Testis (tissue), 3 donors: Measurements from ENCODE around the gene FRAT2. TPM values are rescaled to one million over a fixed set of nuclear protein-coding genes. Genes with fewer than 3 reads are reported as not detected.

Experiments
- DNase-seq: peaks from one replicate; pipeline ENCODE4 v3.0.0-alpha.2; 2019
- H3K27ac ChIP-seq, 2 donors: fragments of 200-600 bp; sonication (generic); one replicate each; pipeline ENCODE4 v1.5.1; 2019
- H3K27me3 ChIP-seq: fragments of 200-600 bp; sonication (generic); one replicate; pipeline ENCODE4 v1.5.1; 2019
- H3K36me3 ChIP-seq: fragments of 200-600 bp; sonication (generic); one replicate; pipeline ENCODE4 v1.5.1; 2017; ENCODE audit warnings: low read depth; ENCODE audit errors: missing control alignments
- H3K4me1 ChIP-seq: fragments of 200-600 bp; sonication (generic); one replicate; pipeline ENCODE4 v1.5.1; 2019
- H3K4me3 ChIP-seq, 2 donors: fragments of 200-600 bp; sonication (generic); one replicate each; pipeline ENCODE4 v1.5.1; 2017 to 2019
- H3K9me3 ChIP-seq: fragments of 200-600 bp; sonication (generic); one replicate; pipeline ENCODE4 v1.5.1; 2017
- POLR2A ChIP-seq: fragments of 450-650 bp; IDR thresholded peaks from one replicate; pipeline ENCODE4 v1.6.1; 2017; ENCODE audit warnings: antibody characterized with exemption, mild to moderate bottlenecking, moderate library complexity
- WGBS, 2 donors: methylation state at CpG; one replicate each; pipeline ENCODE4 v1.1.5; 2018; 5-methylcytosine and 5-hydroxymethylcytosine counted together
- intact Hi-C: fragments of 100-400 bp; cut with DNase I; formaldehyde crosslinking; loops from one replicate; pipeline ENCODE4 v1.15.1; 2023; ENCODE audit warnings: low total_unique reads
- polyA plus RNA-seq: library from polyadenylated mRNA; stranded (reverse); fragments of 350-450 nt; fragmentation: Illumina TruSeq; extraction: RNeasy Lipid Tissue Mini Kit (QIAGEN cat#74804); gene quantifications from one replicate; pipeline ENCODE4 v1.2.3, GENCODE V29; 2014; ENCODE audit warnings: low read depth, low replicate concordance; ENCODE audit not compliant: insufficient read depth
- total RNA-seq, 2 donors: library from RNA; depleted of rRNA; stranded (reverse); fragments of >200 nt; gene quantifications; one replicate each; pipeline ENCODE4 v1.2.3, GENCODE V29; 2016
- TF ChIP-seq, protein P1 (sequence below), 3 experiments: fragments of 450-650 bp in 2 of 3; fragments of 200-600 bp in 1 of 3; sonication (generic) in 1 of 3; IDR thresholded peaks; one replicate each; pipeline ENCODE4 v1.5.1; 2016 to 2019; ENCODE audit warnings: antibody characterized with exemption in 3 of 3, mild to moderate bottlenecking in 2 of 3, moderate library complexity in 1 of 3

Gene FRAT2
- total and polyA plus RNA-seq, 3 donors from 2014 or later = 18.8 to 37.0 (median 35.7) TPM

DNA sequence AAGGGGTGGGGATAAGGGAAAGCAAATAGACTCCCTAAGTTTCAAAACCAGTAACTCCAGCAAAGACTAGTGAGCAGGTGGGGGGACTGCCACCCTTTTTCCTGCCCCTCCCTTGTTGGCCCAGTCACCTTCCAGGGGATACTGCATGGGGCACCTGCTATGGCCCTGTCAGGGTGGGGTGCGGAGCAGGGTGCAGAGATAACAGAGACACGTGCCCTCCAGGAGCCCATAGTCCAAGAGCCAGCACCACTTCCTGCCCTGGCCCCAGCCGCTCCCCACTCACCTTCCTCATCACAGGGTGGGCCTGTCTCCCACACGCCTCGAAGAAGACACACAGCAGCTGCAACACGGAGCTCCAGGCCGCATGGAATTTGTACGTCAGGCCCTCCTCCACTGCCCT is 46.0 kb upstream of the FRAT2 start:
- WGBS, 2 donors = 73% methylated on average over 8 of the region's 8 CpGs; no CpG with 5 or more reads in 1 of the 2 donors
- Histone ChIP-seq H3K27me3 (no peaks in the 10 kb centered on the region), H3K27ac (no peak overlapping the region), H3K36me3 (no peaks in the 10 kb centered on the region), H3K4me1 (no peaks in the 10 kb centered on the region), H3K4me3 (no peak overlapping the region), H3K9me3 (no peaks in the 10 kb centered on the region)
- no peak for DNase-seq
- TF ChIP-seq, protein P1, sequence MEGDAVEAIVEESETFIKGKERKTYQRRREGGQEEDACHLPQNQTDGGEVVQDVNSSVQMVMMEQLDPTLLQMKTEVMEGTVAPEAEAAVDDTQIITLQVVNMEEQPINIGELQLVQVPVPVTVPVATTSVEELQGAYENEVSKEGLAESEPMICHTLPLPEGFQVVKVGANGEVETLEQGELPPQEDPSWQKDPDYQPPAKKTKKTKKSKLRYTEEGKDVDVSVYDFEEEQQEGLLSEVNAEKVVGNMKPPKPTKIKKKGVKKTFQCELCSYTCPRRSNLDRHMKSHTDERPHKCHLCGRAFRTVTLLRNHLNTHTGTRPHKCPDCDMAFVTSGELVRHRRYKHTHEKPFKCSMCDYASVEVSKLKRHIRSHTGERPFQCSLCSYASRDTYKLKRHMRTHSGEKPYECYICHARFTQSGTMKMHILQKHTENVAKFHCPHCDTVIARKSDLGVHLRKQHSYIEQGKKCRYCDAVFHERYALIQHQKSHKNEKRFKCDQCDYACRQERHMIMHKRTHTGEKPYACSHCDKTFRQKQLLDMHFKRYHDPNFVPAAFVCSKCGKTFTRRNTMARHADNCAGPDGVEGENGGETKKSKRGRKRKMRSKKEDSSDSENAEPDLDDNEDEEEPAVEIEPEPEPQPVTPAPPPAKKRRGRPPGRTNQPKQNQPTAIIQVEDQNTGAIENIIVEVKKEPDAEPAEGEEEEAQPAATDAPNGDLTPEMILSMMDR (IDR thresholded peaks at IDR 0.05) = no peak
- TF ChIP-seq POLR2A = no peak
- intact Hi-C loops = no loop called here

DNA sequence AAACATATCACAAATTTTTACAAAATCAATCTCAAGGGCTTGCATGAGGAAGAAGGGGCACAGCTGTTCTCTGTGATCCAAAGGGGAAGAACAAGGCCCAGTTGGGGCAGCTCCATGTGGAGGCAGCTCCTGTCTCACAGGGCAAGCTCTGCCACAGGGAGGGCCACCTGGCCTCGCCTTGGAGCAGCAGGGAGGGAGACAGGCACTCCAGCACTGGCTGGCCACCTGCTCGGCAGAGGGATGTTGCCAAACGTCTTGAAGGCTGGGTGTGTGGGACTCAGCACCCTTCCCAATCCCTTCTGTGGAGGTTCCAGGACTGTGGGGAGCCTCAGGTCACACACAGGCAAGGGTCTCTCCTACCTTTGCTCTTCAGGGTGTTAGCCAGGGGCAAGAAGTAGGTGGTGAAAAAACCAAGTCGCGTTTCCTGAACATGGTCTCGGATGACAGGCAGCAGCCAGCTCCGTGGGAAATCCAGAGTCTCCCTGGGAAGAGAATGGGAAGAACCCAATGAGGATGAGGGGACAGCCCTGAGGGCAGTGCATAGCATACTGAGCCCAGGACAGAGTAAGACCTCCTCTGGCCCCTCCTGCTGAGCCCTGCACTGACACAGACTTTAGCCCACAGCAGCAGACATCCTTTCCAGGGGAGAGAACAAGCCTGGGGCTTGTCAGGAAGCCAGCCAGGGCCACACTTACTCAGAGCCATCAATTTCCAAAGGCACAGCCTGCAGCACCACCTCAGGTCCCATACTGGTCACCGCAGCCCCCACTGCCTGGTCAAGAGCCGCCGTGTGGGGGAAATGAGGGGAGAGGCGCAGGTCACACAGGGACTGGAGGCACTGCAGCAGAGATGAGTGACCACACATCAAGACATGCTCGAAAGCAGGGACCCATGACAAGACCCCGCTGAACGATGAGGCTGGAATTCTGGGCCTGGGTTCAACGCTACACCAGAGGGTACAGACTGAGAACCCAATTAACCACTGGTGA is 44.7 kb upstream of the FRAT2 start:
- 88 to 90% methylated on average over 15 of the region's 15 CpGs for WGBS, 2 donors
- H3K36me3 ChIP-seq = no peaks in the 10 kb centered on the region

DNA sequence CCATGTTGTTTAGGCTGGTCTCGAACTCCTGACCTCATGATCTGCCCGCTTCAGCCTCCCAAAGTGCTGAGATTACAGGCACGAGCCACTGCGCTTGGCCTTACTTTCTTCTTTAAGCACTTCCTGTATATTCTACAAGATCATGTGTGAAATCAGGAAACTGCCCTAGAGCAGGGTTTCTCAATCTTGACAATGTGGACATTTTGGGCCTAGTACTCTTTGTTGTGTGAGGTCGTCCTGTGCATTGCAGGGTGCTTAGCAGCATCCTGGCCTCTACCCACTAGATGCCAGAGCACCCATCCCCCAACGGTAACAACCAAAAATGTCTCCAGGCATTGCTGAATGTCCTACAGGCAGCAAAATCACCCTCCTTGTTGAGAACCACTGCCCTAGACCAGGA is 41.9 kb upstream of the FRAT2 start:
- H3K27ac ChIP-seq = no peak overlapping the region
- H3K4me1 ChIP-seq = no peaks in the 10 kb centered on the region
- intact Hi-C loops = no loop called here
- no peak overlapping the region for H3K4me3 ChIP-seq
- DNase-seq = no peak
- H3K36me3 ChIP-seq = no peaks in the 10 kb centered on the region
- WGBS, 2 donors = 83 to 84% methylated on average over 6 of the region's 6 CpGs
- TF ChIP-seq POLR2A = no peak
- TF ChIP-seq, protein P1 (IDR thresholded peaks at IDR 0.05) = no peak
- no peaks in the 10 kb centered on the region for H3K9me3 ChIP-seq
- no peaks in the 10 kb centered on the region for H3K27me3 ChIP-seq

More for the DNA sequence above, 44.7 kb upstream of the FRAT2 start:
- Histone ChIP-seq H3K9me3 (no peaks in the 10 kb centered on the region), H3K4me1 (no peaks in the 10 kb centered on the region), H3K27me3 (no peaks in the 10 kb centered on the region), H3K4me3 (no peak overlapping the region), H3K27ac (no peak overlapping the region)
- TF ChIP-seq, protein P1 (IDR thresholded peaks at IDR 0.05) = no peak
- no peak for TF ChIP-seq POLR2A
- intact Hi-C loops = no loop called here
- no peak for DNase-seq

DNA sequence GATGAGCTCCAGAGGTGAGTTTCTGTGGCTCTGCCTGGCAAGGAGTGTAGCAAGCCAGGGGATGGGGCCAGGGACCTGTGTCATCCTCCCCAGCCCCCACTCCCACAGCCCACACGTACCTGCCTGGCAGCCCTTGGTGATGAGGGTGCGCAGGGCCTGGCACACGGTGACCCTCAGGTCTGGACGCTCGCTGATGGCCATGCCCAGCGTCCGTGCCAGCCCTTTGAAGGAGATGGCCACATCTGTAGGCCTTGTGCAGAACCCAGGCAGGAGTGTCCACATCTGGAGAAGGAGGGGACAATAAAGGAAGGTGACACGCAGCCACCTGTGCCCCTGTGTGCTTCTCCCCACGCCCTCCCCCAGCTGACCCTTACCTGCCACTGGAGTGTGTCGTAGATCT is 38.9 kb upstream of the FRAT2 start:
- H3K36me3 ChIP-seq = no peaks in the 10 kb centered on the region
- no peak for TF ChIP-seq POLR2A
- H3K4me1 ChIP-seq = no peaks in the 10 kb centered on the region
- H3K27ac ChIP-seq = no peak overlapping the region
- intact Hi-C loops = no loop called here
- H3K27me3 ChIP-seq = no peaks in the 10 kb centered on the region
- WGBS, 2 donors = 96 to 100% methylated on average over 1 to 10 of the region's 10 CpGs
- no peak overlapping the region for H3K4me3 ChIP-seq
- no peak for DNase-seq
- H3K9me3 ChIP-seq = no peaks in the 10 kb centered on the region

DNA sequence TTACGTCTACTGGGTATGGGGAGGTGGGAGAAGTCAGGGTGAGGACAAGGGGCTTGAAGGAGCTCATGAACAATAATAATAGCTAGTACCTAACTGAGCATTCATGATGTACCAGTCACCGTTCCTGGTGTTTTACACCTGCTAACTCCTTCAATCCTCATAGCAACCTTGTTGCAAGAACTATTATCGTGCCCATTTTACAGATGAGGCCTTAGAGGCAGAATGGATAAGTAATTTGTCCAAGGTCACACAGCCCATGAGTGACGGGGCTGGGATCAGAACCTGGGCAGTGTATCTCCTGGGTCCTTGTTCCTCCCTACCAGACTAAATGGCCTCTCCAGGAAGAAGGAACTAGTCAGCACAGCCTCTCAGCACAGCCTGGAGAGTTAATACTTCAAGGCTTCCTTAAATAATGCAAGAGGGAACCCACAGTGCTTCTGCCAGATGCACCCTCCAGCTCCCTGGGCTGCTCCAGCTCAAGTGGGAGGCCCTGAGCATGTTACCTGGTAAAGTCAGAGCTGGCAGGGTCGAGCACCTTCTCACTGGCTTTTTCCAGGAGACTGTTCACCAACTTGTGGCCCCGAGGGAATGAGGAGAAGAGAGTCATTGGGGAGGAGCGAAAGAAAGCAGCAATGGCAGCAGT is 37.8 kb upstream of the FRAT2 start:
- Histone ChIP-seq H3K4me3 (no peak overlapping the region), H3K27ac (no peak overlapping the region), H3K9me3 (no peaks in the 10 kb centered on the region), H3K4me1 (no peaks in the 10 kb centered on the region), H3K27me3 (no peaks in the 10 kb centered on the region), H3K36me3 (no peaks in the 10 kb centered on the region)
- no peak for DNase-seq
- intact Hi-C loops = no loop called here
- no peak for TF ChIP-seq POLR2A
- TF ChIP-seq, protein P1 (IDR thresholded peaks at IDR 0.05) = no peak
- WGBS, 2 donors = 91 to 97% methylated on average over 7 of the region's 7 CpGs
